HepG2 (cell line): ENCODE results near the gene METTL16. TPM values are rescaled to one million over a fixed set of nuclear protein-coding genes. Genes with fewer than 3 reads are reported as not detected.

ENCODE experiments used
- ATF7 ChIP-seq, 2 experiments: fragments of 450-650 bp in 1 of 2; sonication (generic) in 1 of 2; formaldehyde crosslinking in 1 of 2; IDR thresholded peaks; 2 replicates each; pipeline versions ENCODE4 v1.4.0 to v1.6.1; 2016 to 2020; ENCODE audit warnings: antibody characterized with exemption in 1 of 2, mild to moderate bottlenecking in 1 of 2, missing genetic modification reagents in 1 of 2
- CBFB ChIP-seq: sonication (generic); formaldehyde crosslinking; IDR thresholded peaks from 2 replicates; pipeline ENCODE4 v1.4.0; 2020; ENCODE audit warnings: missing genetic modification reagents
- DMTF1 ChIP-seq: sonication (generic); formaldehyde crosslinking; IDR thresholded peaks from 2 replicates; pipeline ENCODE4 v1.4.0; 2020; ENCODE audit warnings: mild to moderate bottlenecking, missing genetic modification reagents
- DZIP1 ChIP-seq: sonication (generic); formaldehyde crosslinking; IDR thresholded peaks from 2 replicates; pipeline ENCODE4 v1.5.0; 2020; ENCODE audit warnings: mild to moderate bottlenecking, missing genetic modification reagents
- FOSL1 ChIP-seq: sonication (generic); formaldehyde crosslinking; IDR thresholded peaks from 2 replicates; pipeline ENCODE4 v1.9.0; 2021; ENCODE audit warnings: missing genetic modification reagents, borderline replicate concordance
- FOXO1 ChIP-seq: sonication (generic); formaldehyde crosslinking; IDR thresholded peaks from 2 replicates; pipeline ENCODE4 v1.4.0; 2020; ENCODE audit warnings: missing genetic modification reagents
- FOXP1 ChIP-seq, 2 experiments: fragments of 450-650 bp in 1 of 2; IDR thresholded peaks; 2 replicates each; pipeline ENCODE4 v1.6.1; 2017 to 2018; ENCODE audit warnings: antibody characterized with exemption in 1 of 2
- IRX3 ChIP-seq: sonication (generic); formaldehyde crosslinking; IDR thresholded peaks from 2 replicates; pipeline ENCODE4 v1.8.1; 2023; ENCODE audit warnings: mild to moderate bottlenecking, low read depth, missing genetic modification reagents, borderline replicate concordance
- MEF2D ChIP-seq: sonication (generic); formaldehyde crosslinking; IDR thresholded peaks from 2 replicates; pipeline ENCODE4 v1.5.1; 2020; ENCODE audit warnings: mild to moderate bottlenecking, missing genetic modification reagents
- MTA3 ChIP-seq: sonication (generic); formaldehyde crosslinking; IDR thresholded peaks from 2 replicates; pipeline ENCODE4 v1.4.0; 2020; ENCODE audit warnings: missing genetic modification reagents
- PHF8 ChIP-seq: sonication (generic); formaldehyde crosslinking; IDR thresholded peaks from 2 replicates; pipeline ENCODE4 v1.5.0; 2020; ENCODE audit warnings: missing genetic modification reagents
- RXRB ChIP-seq: IDR thresholded peaks from 2 replicates; pipeline ENCODE4 v1.6.1; 2016; ENCODE audit warnings: borderline replicate concordance, missing genetic modification reagents, missing compliant biosample characterization
- SKIL ChIP-seq: sonication (generic); formaldehyde crosslinking; IDR thresholded peaks from 2 replicates; pipeline ENCODE4 v1.8.0; 2022; ENCODE audit warnings: missing genetic modification reagents, mild to moderate bottlenecking, moderate library complexity, borderline replicate concordance
- ZNF251 ChIP-seq: sonication (generic); formaldehyde crosslinking; IDR thresholded peaks from 2 replicates; pipeline ENCODE4 v1.9.0; 2021; ENCODE audit warnings: mild to moderate bottlenecking, missing genetic modification reagents
- ZNF432 ChIP-seq: sonication (generic); formaldehyde crosslinking; IDR thresholded peaks from 2 replicates; pipeline ENCODE4 v1.5.0; 2020; ENCODE audit warnings: missing genetic modification reagents, mild to moderate bottlenecking, borderline replicate concordance
- ZNF580 ChIP-seq: IDR thresholded peaks from 2 replicates; pipeline ENCODE4 v1.6.1; 2016; ENCODE audit warnings: low read depth, borderline replicate concordance
- ZSCAN21 ChIP-seq: sonication (generic); formaldehyde crosslinking; IDR thresholded peaks from 2 replicates; pipeline ENCODE4 v1.8.0; 2022; ENCODE audit warnings: mild to moderate bottlenecking, missing genetic modification reagents, moderate library complexity, borderline replicate concordance
- polyA plus RNA-seq, 8 experiments: library from polyadenylated mRNA; depleted of rRNA in 3 of 8; stranded (reverse) in 7 of 8; unstranded in 1 of 8; fragments of >200 nt; fragmentation: Illumina TruSeq in 4 of 8; extraction: Trizol in 4 of 8; gene quantifications; 2 replicates each; pipeline versions ENCODE4 v1.2.1 to v1.2.3, GENCODE V29; 2011 to 2016; ENCODE audit warnings: low read depth in 4 of 8, missing spikeins in 1 of 8, mixed read lengths in 1 of 8; ENCODE audit not compliant: insufficient read depth in 1 of 8
- total RNA-seq, 5 experiments: library from RNA; depleted of rRNA; stranded (reverse); fragments of >200 nt; fragmentation: Illumina TruSeq; extraction: Trizol; gene quantifications; 2 replicates each; pipeline ENCODE4 v1.2.3, GENCODE V29; 2016; ENCODE audit warnings: low read depth in 1 of 5

The METTL16 gene
- total and polyA plus RNA-seq, 2 of the 13 experiments (the other 11 are each of a cell fraction or from before 2014, with no cell fraction given) = 11.6 to 18.5 TPM

- TF ChIP-seq SKIL (CRISPR knock-in tag) (peak; percentile 60; the same call in 1 of the 2 replicates), MEF2D (CRISPR knock-in tag) (peak; percentile 56; the same call in 1 of the 2 replicates), DMTF1 (CRISPR knock-in tag) (no peak), FOXP1 (IDR thresholded peaks at IDR 0.05) (no peak), FOXP1 (CRISPR knock-in tag; IDR thresholded peaks at IDR 0.05) (peak; percentile 6; the same call in 1 of the 2 replicates), ZNF432 (no peak), MTA3 (CRISPR knock-in tag) (no peak), ATF7 (IDR thresholded peaks at IDR 0.05) (0 out of 2 replicates have a peak, but pooled peaks have one; percentile 13), ATF7 (CRISPR knock-in tag; IDR thresholded peaks at IDR 0.05) (no peak), FOSL1 (CRISPR knock-in tag) (no peak), ZNF251 (CRISPR knock-in tag) (no peak), FOXO1 (CRISPR knock-in tag) (no peak), ZSCAN21 (CRISPR knock-in tag) (peak; percentile 64; the same call in 1 of the 2 replicates), RXRB (CRISPR knock-in tag) (peak; percentile 70), IRX3 (CRISPR knock-in tag) (no peak), ZNF580 (CRISPR knock-in tag) (peak; percentile 50; the same call in 1 of the 2 replicates), DZIP1 (CRISPR knock-in tag) (no peak), CBFB (CRISPR knock-in tag) (0 out of 2 replicates have a peak, but pooled peaks have one; percentile 23), PHF8 (no peak; the same call in 1 of the 2 replicates)
These were observed 111.9 kb downstream of the METTL16 start (continued) for GRCh38 chr17:2399572-2400473.
